Osteocyte (in vitro differentiated cells): Measurements from ENCODE around the gene CDK6. TPM values are rescaled to one million over a fixed set of nuclear protein-coding genes. Genes with fewer than 3 reads are reported as not detected.
A peak's percentile ranks its signal among the peaks of the same experiment; 100 is the strongest.

Experiments
- DNase-seq: peaks from one replicate; pipeline ENCODE4 v3.0.0; 2021; ENCODE audit warnings: mixed read lengths; ENCODE audit not compliant: unreplicated experiment; ENCODE audit errors: extremely low spot score
- H3K27ac Mint-ChIP-seq: one replicate; pipeline ENCODE4 v1.8.0; 2021; ENCODE audit warnings: mild to moderate bottlenecking, mixed read lengths; ENCODE audit not compliant: unreplicated experiment
- H3K27me3 Mint-ChIP-seq: one replicate; pipeline ENCODE4 v1.8.0; 2021; ENCODE audit warnings: mixed read lengths; ENCODE audit not compliant: unreplicated experiment
- H3K36me3 Mint-ChIP-seq: one replicate; pipeline ENCODE4 v1.8.0; 2021; ENCODE audit warnings: mixed read lengths; ENCODE audit not compliant: unreplicated experiment
- H3K4me1 Mint-ChIP-seq: one replicate; pipeline ENCODE4 v1.8.0; 2021; ENCODE audit warnings: mixed read lengths; ENCODE audit not compliant: unreplicated experiment
- H3K4me3 Mint-ChIP-seq: one replicate; pipeline ENCODE4 v1.8.0; 2021; ENCODE audit warnings: mild to moderate bottlenecking, moderate library complexity, mixed read lengths; ENCODE audit not compliant: unreplicated experiment
- H3K9me3 Mint-ChIP-seq: one replicate; pipeline ENCODE4 v1.8.0; 2021; ENCODE audit warnings: mixed read lengths; ENCODE audit not compliant: unreplicated experiment
- CTCF ChIP-seq: fragments of 200-600 bp; sonication (generic); IDR thresholded peaks from 2 replicates; pipeline ENCODE4 v1.5.0; 2021; ENCODE audit warnings: antibody characterized with exemption, mild to moderate bottlenecking, moderate library complexity
- total RNA-seq: library from RNA; stranded (reverse); gene quantifications from 2 replicates; pipeline ENCODE4 v1.2.1, GENCODE V29; 2021

Gene CDK6
- total RNA-seq, 1 donor from 2014 or later, result 53.6 TPM

DNA sequence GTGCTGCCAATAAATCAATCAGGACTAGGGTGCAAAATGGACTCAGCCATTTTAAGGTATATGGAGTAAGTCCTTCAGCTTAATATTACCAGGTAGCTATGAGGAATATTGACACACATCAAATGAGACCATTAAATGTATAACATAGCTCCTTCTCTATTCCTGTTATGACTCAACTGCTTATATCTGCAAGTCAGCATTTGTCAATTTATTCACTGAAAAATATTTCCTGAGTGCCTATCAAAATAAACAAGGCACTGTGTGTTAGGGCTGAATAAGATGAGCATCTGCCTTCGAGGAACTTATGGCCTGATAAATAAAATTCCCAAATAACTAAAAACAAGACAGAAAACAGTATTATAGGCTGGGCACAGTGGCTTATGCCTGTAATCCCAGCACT, 113.8 kb downstream of the CDK6 start:
- Mint-ChIP-seq H3K4me3 (no peak overlapping the region), H3K4me1 (peaks cover 61% of the 10 kb centered on the region)

DNA sequence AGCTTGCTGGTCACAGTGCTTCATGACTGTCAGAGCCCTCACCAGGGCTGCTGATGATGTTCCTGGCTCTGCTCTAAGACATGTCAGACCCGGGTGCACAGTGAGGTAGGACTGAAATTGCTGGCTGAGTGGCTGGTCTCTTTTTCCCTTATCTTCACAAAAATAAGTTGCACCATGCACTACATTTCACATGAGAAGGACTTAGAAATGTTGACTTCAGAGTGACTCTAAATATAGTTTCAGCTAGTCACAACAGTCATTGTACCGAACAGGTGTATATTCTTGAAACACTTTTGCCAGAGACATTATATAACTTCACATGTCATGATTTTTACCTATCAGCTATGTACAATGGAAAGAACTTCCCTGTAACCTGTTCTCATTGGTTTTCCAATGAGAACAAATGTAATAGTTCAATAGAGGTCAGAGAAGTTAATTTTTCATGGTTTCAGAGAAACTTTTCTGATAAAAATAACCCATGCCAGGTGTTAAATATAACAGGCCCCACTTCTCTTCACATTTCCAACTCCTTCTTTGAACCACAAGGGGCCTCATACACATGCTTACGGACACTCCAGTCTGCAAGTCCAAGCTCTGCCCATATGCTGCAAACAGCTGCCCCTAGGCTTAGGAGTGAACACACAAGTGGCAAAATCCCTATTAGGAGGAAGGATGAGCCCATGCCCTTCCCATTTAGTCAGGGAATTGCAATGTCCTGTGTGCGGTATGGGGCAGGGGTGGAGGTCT, 115.6 kb downstream of the CDK6 start:
- peaks cover 67% of the 10 kb centered on the region for H3K4me1 Mint-ChIP-seq
- H3K27me3 Mint-ChIP-seq, result no peaks in the 10 kb centered on the region
- H3K9me3 Mint-ChIP-seq, result no peaks in the 10 kb centered on the region
- peaks cover 17% of the 10 kb centered on the region for H3K36me3 Mint-ChIP-seq
- TF ChIP-seq CTCF, result no peak
- no peak for DNase-seq
- H3K4me3 Mint-ChIP-seq, result no peak overlapping the region
- no peak overlapping the region for H3K27ac Mint-ChIP-seq

More for the DNA sequence above, 113.8 kb downstream of the CDK6 start:
- H3K27ac Mint-ChIP-seq, result peak overlapping the region; percentile 87
- peaks cover 17% of the 10 kb centered on the region for H3K36me3 Mint-ChIP-seq
- H3K9me3 Mint-ChIP-seq, result no peaks in the 10 kb centered on the region
- DNase-seq, result no peak
- no peak for TF ChIP-seq CTCF
- H3K27me3 Mint-ChIP-seq, result no peaks in the 10 kb centered on the region

- peaks cover 70% of the 10 kb centered on the region for H3K4me1 Mint-ChIP-seq
- DNase-seq, result no peak
- H3K4me3 Mint-ChIP-seq, result peak overlapping the region; percentile 73
Measured at GRCh38 chr7:92717993-92718716, 118.2 kb downstream of the CDK6 start.

DNA sequence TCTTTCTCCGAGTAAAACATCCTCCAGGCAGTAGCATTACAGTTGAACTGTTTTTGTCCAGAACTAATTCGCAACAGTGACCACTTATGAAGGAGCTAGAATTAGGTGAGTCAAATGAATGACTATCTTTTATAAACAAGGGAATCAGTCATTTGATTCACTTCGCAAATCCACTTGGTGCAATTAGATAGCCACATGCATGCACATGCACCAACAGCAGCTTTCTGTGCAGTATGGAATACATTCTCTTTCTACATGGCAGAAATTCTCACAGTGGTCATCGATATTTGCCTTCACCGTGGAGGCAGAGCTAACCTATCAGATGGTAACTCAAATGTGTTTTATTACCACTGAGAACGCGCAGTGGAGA, 118.8 kb downstream of the CDK6 start:
- H3K4me3 Mint-ChIP-seq, result peak overlapping the region; percentile 73
- peaks cover 65% of the 10 kb centered on the region for H3K4me1 Mint-ChIP-seq
- no peak for DNase-seq
- no peaks in the 10 kb centered on the region for H3K9me3 Mint-ChIP-seq
- no peak for TF ChIP-seq CTCF
- H3K36me3 Mint-ChIP-seq, result no peaks in the 10 kb centered on the region
- peak overlapping the region; percentile 99 for H3K27ac Mint-ChIP-seq
- H3K27me3 Mint-ChIP-seq, result no peaks in the 10 kb centered on the region

More at GRCh38 chr7:92717993-92718716, 118.2 kb downstream of the CDK6 start:
- Mint-ChIP-seq H3K27me3 (no peaks in the 10 kb centered on the region), H3K27ac (peak overlapping the region; percentile 99), H3K9me3 (no peaks in the 10 kb centered on the region), H3K36me3 (no peaks in the 10 kb centered on the region)
- TF ChIP-seq CTCF, result no peak

GRCh38 chr7:92716825-92717580, 119.4 kb downstream of the CDK6 start:
- no peak for DNase-seq
- Mint-ChIP-seq H3K9me3 (no peaks in the 10 kb centered on the region), H3K27ac (peak overlapping the region; percentile 99), H3K27me3 (no peaks in the 10 kb centered on the region), H3K4me3 (peak overlapping the region; percentile 73), H3K4me1 (peaks cover 59% of the 10 kb centered on the region), H3K36me3 (no peaks in the 10 kb centered on the region)
- TF ChIP-seq CTCF, result no peak
